NT2/D1 (cell line): ENCODE measurements around the gene SLC2A6.

Experiments used
- DNase-seq: peaks from one replicate; pipeline ENCODE4 v3.0.0-alpha.2; 2011; ENCODE audit warnings: low read depth, low spot score
- H3K27me3 ChIP-seq: 2 replicates; pipeline ENCODE4 v1.6.0; 2011; ENCODE audit warnings: mild to moderate bottlenecking; ENCODE audit not compliant: insufficient read length, insufficient read depth
- H3K36me3 ChIP-seq: 2 replicates; pipeline ENCODE4 v1.6.1; 2011; ENCODE audit warnings: mild to moderate bottlenecking, low read length, mixed read lengths; ENCODE audit not compliant: insufficient read depth, insufficient read length
- H3K4me1 ChIP-seq: 2 replicates; pipeline ENCODE4 v1.5.1; 2011; ENCODE audit not compliant: insufficient read depth, insufficient read length
- H3K4me3 ChIP-seq: 2 replicates; pipeline ENCODE4 v1.5.1; 2011; ENCODE audit warnings: low read depth; ENCODE audit not compliant: insufficient read length
- H3K9ac ChIP-seq: 2 replicates; pipeline ENCODE4 v1.6.0; 2011; ENCODE audit warnings: low read depth; ENCODE audit not compliant: insufficient read length
- H3K9me3 ChIP-seq: 2 replicates; pipeline ENCODE4 v1.5.1; 2011; ENCODE audit warnings: mild to moderate bottlenecking, low read length; ENCODE audit not compliant: insufficient read depth
- SUZ12 ChIP-seq: IDR thresholded peaks from 2 replicates; pipeline ENCODE4 v1.6.1; 2011; ENCODE audit not compliant: insufficient read length, insufficient read depth; ENCODE audit errors: extremely low read depth
- YY1 ChIP-seq: IDR thresholded peaks from 2 replicates; pipeline ENCODE4 v1.6.1; 2011; ENCODE audit not compliant: insufficient read length, insufficient read depth
- ZNF274 ChIP-seq: IDR thresholded peaks from 2 replicates; pipeline ENCODE4 v1.6.1; 2011; ENCODE audit warnings: mild to moderate bottlenecking, low read depth, low read length

SLC2A6 gene

DNA sequence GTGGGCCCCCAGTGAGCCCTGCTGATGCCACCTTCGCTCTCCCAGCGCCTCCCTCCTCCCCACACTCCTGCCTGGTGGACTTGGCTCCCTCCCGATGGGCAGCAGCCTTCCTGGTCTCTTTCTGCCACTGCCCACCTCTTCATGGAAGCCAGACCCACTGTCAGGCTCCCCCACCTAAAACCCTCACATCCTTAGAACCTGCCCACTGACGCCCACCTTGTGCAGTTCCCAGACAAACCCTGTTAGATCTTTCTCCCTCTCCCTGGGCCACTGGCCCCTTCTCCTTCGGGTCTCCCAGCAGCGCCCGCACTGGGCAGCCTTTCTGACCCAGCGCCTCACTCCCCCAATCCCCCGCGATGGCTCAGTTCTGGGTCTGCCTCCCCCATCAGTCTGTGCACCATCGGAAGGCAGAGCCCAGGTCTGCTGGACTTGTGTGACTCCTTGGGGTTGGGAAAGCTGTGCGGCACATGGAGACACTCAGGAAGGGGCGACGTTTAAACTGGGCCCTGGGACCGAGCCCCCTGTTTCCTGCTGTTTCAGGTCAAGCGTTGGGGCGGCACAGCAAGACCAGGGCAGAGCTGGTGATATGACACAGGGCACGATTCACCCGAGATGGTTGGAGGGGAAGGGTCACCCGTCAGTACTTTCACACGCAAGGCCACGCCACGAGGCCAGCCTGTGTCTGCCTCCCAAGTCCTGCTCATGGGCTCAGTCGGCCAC lies 28.5 kb upstream of the SLC2A6 start:
- Histone ChIP-seq H3K4me3 (no peak overlapping the region), H3K36me3 (no peaks in the 10 kb centered on the region), H3K9me3 (peaks cover 5% of the 10 kb centered on the region), H3K9ac (no peak overlapping the region), H3K4me1 (peaks cover 16% of the 10 kb centered on the region), H3K27me3 (peaks cover 17% of the 10 kb centered on the region)
- DNase-seq = no peak
- TF ChIP-seq ZNF274 (no peak), YY1 (no peak), SUZ12 (no peak)

DNA sequence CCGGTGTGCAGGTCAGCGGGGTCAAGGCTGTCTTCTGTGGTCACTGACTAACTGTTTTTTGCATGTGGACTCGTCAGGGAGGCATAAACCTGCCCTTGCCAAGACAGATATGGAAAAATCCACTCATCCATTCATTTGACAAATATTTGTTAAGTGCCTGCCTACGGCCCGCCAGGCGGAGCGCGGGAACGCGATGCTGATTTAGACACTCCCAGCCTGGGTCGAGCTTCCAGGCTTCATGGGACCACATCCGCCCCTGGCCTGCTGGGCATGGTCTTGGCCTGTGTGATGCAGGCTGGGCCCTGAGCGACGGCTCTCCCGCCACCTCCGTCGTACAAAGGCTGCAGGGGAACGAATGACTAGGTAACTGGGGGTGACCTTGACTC lies 27.7 kb upstream of the SLC2A6 start:
- H3K27me3 ChIP-seq = peaks cover 17% of the 10 kb centered on the region
- DNase-seq = no peak
- no peaks in the 10 kb centered on the region for H3K36me3 ChIP-seq
- H3K9me3 ChIP-seq = peaks cover 12% of the 10 kb centered on the region
- no peak for TF ChIP-seq ZNF274
- no peak for TF ChIP-seq YY1
- no peak for TF ChIP-seq SUZ12
- peaks cover 16% of the 10 kb centered on the region for H3K4me1 ChIP-seq
- H3K4me3 ChIP-seq = no peak overlapping the region
- no peak overlapping the region for H3K9ac ChIP-seq

DNA sequence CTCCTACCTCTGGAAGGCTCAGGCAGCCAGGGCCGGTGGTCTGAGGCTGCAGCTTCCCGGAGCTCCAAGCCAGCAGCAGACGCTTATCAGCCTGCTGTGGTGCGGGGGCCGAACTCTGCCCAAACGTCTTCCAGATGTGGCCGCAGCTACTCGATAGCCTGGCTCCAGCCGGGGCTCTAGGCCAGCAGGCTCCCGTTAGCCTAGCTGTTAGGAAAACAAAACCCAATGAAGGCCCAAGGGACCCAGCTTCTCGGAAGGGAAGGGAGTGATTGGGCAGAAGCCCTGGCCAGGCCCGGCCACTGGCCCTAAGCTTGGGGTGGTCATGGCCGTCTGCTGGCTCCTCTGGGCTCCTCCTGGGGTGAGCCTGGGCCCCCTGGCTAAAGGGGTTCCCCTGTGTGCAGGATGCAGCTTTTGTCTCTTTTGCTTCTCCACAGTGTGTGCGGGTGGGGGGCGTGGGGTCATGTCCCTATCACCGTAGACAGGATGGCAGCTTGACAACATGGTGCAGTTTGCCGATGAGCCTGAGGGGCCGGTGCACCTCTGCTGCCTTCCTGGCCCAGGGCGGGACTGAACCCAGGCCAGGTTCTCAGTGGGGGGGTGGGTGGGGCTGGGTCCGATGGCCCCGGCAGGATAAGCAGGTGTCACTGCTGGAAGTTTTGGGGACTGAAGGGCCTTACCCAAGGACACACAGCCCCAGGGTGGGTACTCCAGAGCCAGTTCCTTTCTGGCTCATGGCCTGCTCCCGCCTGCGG lies 27.2 kb upstream of the SLC2A6 start:
- Histone ChIP-seq H3K4me1 (peaks cover 16% of the 10 kb centered on the region), H3K4me3 (no peak overlapping the region), H3K27me3 (peaks cover 17% of the 10 kb centered on the region), H3K9ac (no peak overlapping the region), H3K36me3 (no peaks in the 10 kb centered on the region), H3K9me3 (peaks cover 18% of the 10 kb centered on the region)
- TF ChIP-seq SUZ12 (no peak), YY1 (no peak), ZNF274 (no peak)
- DNase-seq = no peak

DNA sequence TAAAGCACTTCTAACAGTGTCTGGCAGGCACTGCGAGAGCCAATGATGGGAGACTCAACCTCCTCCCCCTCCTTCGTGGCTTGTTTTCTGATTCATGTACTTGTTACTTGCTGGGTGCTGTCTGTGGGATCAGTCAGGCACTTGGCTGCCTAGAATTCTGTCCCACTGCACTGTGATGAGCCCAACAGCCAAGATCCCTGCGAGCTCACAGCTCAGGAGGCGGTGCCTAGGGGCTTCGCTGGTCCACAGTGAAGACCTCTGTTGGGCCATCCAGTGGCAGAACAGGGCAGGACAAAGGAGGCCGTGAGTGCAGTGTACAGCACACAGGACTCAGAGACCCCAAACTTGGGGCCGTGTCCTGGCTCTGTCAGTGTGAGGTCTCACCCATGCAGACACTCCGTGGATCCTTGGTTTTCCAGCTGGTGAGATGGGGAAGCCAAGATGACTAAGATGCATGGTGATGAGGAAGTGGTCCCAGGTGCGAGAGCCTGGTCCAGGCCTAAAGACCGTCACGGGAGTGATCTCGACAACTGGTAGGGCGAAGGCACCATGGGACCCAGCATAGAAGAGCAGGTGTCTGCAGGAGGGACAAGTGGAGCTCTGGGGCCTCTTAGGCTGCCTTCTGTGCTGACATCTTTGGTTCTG lies 26.4 kb upstream of the SLC2A6 start:
- TF ChIP-seq ZNF274 = no peak
- TF ChIP-seq SUZ12 = no peak
- TF ChIP-seq YY1 = no peak
- DNase-seq = no peak
- no peak overlapping the region for H3K9ac ChIP-seq
- H3K4me1 ChIP-seq = peaks cover 16% of the 10 kb centered on the region
- H3K27me3 ChIP-seq = peaks cover 17% of the 10 kb centered on the region
- no peaks in the 10 kb centered on the region for H3K36me3 ChIP-seq
- peaks cover 20% of the 10 kb centered on the region for H3K9me3 ChIP-seq
- H3K4me3 ChIP-seq = no peak overlapping the region

DNA sequence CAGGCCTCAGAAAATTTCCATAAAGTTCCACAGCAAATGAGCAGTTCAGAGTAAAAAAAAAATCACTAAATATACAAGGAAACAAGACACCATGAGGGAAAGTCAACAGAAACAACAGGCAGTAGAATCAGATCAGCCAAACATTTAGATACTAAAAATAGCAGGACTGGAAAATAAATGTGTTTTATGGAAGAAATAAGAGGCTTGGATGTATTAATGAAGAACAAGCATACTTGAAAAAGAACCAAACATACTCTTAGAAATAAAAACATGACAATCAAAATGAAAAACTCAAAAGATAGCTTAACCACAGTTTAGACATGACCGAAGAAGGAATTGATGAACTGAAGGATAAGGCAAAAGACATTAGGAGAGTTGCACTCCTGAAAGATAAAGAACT lies 23.2 kb upstream of the SLC2A6 start:
- peaks cover 20% of the 10 kb centered on the region for H3K9me3 ChIP-seq
- TF ChIP-seq ZNF274 (no peak), YY1 (no peak)
- no peak for DNase-seq
- peaks cover 5% of the 10 kb centered on the region for H3K27me3 ChIP-seq
- H3K4me1 ChIP-seq = peaks cover 14% of the 10 kb centered on the region
- H3K4me3 ChIP-seq = no peak overlapping the region
- H3K36me3 ChIP-seq = no peaks in the 10 kb centered on the region
- no peak overlapping the region for H3K9ac ChIP-seq

DNA sequence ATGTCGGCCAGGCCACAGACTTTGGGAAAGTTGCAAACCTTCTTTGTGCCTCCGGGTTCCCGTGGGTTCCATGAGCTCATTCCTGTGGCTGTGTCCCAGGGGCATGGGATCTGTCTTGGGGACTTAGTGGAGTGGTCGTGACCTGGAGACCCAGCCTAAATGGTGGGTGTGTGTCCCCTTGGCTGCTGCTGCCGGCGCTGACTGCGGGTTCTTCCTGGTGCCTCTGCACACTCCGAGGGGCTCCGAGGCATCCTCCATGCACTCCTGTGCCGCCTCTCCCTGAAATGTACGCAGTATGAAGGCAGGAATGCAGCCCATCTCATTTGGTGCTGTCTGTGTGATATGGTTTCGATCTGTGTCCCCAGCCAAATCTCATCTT lies 21.0 kb upstream of the SLC2A6 start:
- no peak overlapping the region for H3K4me3 ChIP-seq
- no peak overlapping the region for H3K9ac ChIP-seq
- no peak for DNase-seq
- no peak for TF ChIP-seq YY1
- no peak for TF ChIP-seq ZNF274
- no peak for TF ChIP-seq SUZ12
- peaks cover 2% of the 10 kb centered on the region for H3K27me3 ChIP-seq
- H3K4me1 ChIP-seq = peaks cover 11% of the 10 kb centered on the region
- no peaks in the 10 kb centered on the region for H3K36me3 ChIP-seq
- peaks cover 20% of the 10 kb centered on the region for H3K9me3 ChIP-seq
